Gastrocnemius medialis (tissue), 4 donors: ENCODE results near the gene MMS22L.

Experiments
- CTCF ChIP-seq, 5 experiments: fragments of 450-650 bp in 3 of 5; fragments of 200-600 bp in 2 of 5; sonication (generic) in 2 of 5; IDR thresholded peaks in 4 of 5; conservative IDR thresholded peaks in 1 of 5; 1 replicate in 4 of 5; 2 replicates in 1 of 5; pipeline ENCODE4 v1.5.1; 2016 to 2019; ENCODE audit warnings: antibody characterized with exemption in 5 of 5, mild to moderate bottlenecking in 3 of 5, moderate library complexity in 3 of 5
- POLR2A ChIP-seq, 2 donors: fragments of 450-650 bp; IDR thresholded peaks; one replicate each; pipeline ENCODE4 v1.6.1; 2017; ENCODE audit warnings: antibody characterized with exemption in 2 of 2, mild to moderate bottlenecking in 2 of 2, moderate library complexity in 2 of 2

GRCh38 chr6:97218912-97219311 is 64.1 kb downstream of the MMS22L start:
- TF ChIP-seq POLR2A (IDR thresholded peaks at IDR 0.05) (no peak), CTCF (IDR thresholded peaks at IDR 0.05 in 4 of 5, conservative IDR thresholded peaks at IDR 0.05 in 1 of 5) (no peak)
